Type B pancreatic cell (in vitro differentiated cells): ENCODE data around the gene HCLS1. TPM values are rescaled to one million over a fixed set of nuclear protein-coding genes. Genes with fewer than 3 reads are reported as not detected.

Experiments used
- DNase-seq: peaks from one replicate; pipeline ENCODE4 v3.0.0; 2021; ENCODE audit warnings: mixed read lengths; ENCODE audit not compliant: unreplicated experiment; ENCODE audit errors: extremely low spot score
- H3K27ac Mint-ChIP-seq: 2 replicates; pipeline ENCODE4 v1.8.0; 2021; ENCODE audit warnings: mild to moderate bottlenecking, mixed read lengths
- H3K27me3 Mint-ChIP-seq: 2 replicates; pipeline ENCODE4 v1.8.0; 2021; ENCODE audit warnings: mixed read lengths
- H3K36me3 Mint-ChIP-seq: 2 replicates; pipeline ENCODE4 v1.8.0; 2021; ENCODE audit warnings: mixed read lengths
- H3K4me1 Mint-ChIP-seq: one replicate; pipeline ENCODE4 v1.8.0; 2021; ENCODE audit warnings: mixed read lengths; ENCODE audit not compliant: unreplicated experiment
- H3K4me3 Mint-ChIP-seq: 2 replicates; pipeline ENCODE4 v1.8.0; 2021; ENCODE audit warnings: mild to moderate bottlenecking, mixed read lengths
- H3K9me3 Mint-ChIP-seq: 2 replicates; pipeline ENCODE4 v1.8.0; 2021; ENCODE audit warnings: mixed read lengths
- CTCF ChIP-seq: fragments of 200-600 bp; sonication (generic); conservative IDR thresholded peaks from 2 replicates; pipeline ENCODE4 v1.5.0; 2021; ENCODE audit warnings: antibody characterized with exemption, mild to moderate bottlenecking
- total RNA-seq: library from RNA; stranded (reverse); gene quantifications from 2 replicates; pipeline ENCODE4 v1.2.1, GENCODE V29; 2021; ENCODE audit warnings: low replicate concordance

Gene HCLS1
- total RNA-seq, 1 donor from 2014 or later = 5.9 TPM

- no peak for DNase-seq
- no peaks in the 10 kb centered on the region for H3K4me1 Mint-ChIP-seq
- no peak for TF ChIP-seq CTCF
- H3K27me3 Mint-ChIP-seq = no peaks in the 10 kb centered on the region
- H3K4me3 Mint-ChIP-seq = no peak overlapping the region
- no peaks in the 10 kb centered on the region for H3K9me3 Mint-ChIP-seq
- peaks cover 37% of the 10 kb centered on the region for H3K36me3 Mint-ChIP-seq
- H3K27ac Mint-ChIP-seq = no peak overlapping the region
These were observed 2.0 kb upstream of the HCLS1 start for GRCh38 chr3:121662742-121663141.

GRCh38 chr3:121661376-121661775 is 673 bp upstream of the HCLS1 start:
- no peak for TF ChIP-seq CTCF
- H3K36me3 Mint-ChIP-seq = peaks cover 25% of the 10 kb centered on the region

GRCh38 chr3:121659586-121659985 is 1.1 kb downstream of the HCLS1 start:
- Mint-ChIP-seq H3K4me3 (no peak overlapping the region), H3K9me3 (no peaks in the 10 kb centered on the region), H3K27ac (no peak overlapping the region), H3K27me3 (no peaks in the 10 kb centered on the region), H3K4me1 (no peaks in the 10 kb centered on the region), H3K36me3 (peaks cover 12% of the 10 kb centered on the region)
- TF ChIP-seq CTCF = no peak
- DNase-seq = no peak

More at GRCh38 chr3:121661376-121661775, 673 bp upstream of the HCLS1 start:
- H3K27ac Mint-ChIP-seq = peak overlapping the region; percentile 91
- no peaks in the 10 kb centered on the region for H3K27me3 Mint-ChIP-seq
- no peaks in the 10 kb centered on the region for H3K9me3 Mint-ChIP-seq
- no peak for DNase-seq
- H3K4me1 Mint-ChIP-seq = no peaks in the 10 kb centered on the region
- H3K4me3 Mint-ChIP-seq = peak overlapping the region; percentile 31

GRCh38 chr3:121658716-121659435 is 1.8 kb downstream of the HCLS1 start:
- H3K36me3 Mint-ChIP-seq = peaks cover 8% of the 10 kb centered on the region
- peak overlapping the region; percentile 85 for H3K27ac Mint-ChIP-seq
- no peaks in the 10 kb centered on the region for H3K9me3 Mint-ChIP-seq
- TF ChIP-seq CTCF = no peak
- no peaks in the 10 kb centered on the region for H3K4me1 Mint-ChIP-seq
- no peak overlapping the region for H3K4me3 Mint-ChIP-seq
- H3K27me3 Mint-ChIP-seq = no peaks in the 10 kb centered on the region
- DNase-seq = no peak

GRCh38 chr3:121654493-121655385 is 6.0 kb downstream of the HCLS1 start:
- no peak overlapping the region for H3K4me3 Mint-ChIP-seq
- no peak for TF ChIP-seq CTCF
- H3K9me3 Mint-ChIP-seq = no peaks in the 10 kb centered on the region
- no peaks in the 10 kb centered on the region for H3K27me3 Mint-ChIP-seq
- DNase-seq = no peak
- H3K36me3 Mint-ChIP-seq = no peaks in the 10 kb centered on the region
- H3K4me1 Mint-ChIP-seq = no peaks in the 10 kb centered on the region
- H3K27ac Mint-ChIP-seq = no peak overlapping the region
